Epithelial cell of proximal tubule (primary cell): ENCODE data around the gene ZNF385A. TPM values are rescaled to one million over a fixed set of nuclear protein-coding genes. Genes with fewer than 3 reads are reported as not detected.

ENCODE experiments used
- DNase-seq: peaks from one replicate; pipeline ENCODE4 v3.0.0-alpha.2; 2011; ENCODE audit warnings: low read depth
- H3K4me3 ChIP-seq: 2 replicates; pipeline ENCODE4 v1.5.1; 2011; ENCODE audit warnings: low read depth, mild to moderate bottlenecking, low read length
- CTCF ChIP-seq: conservative IDR thresholded peaks from 2 replicates; pipeline ENCODE4 v1.5.1; 2012; ENCODE audit warnings: low read depth, mild to moderate bottlenecking, low read length
- total RNA-seq: library from RNA; depleted of rRNA; stranded (reverse); fragments of >200 nt; gene quantifications from 2 replicates; pipeline ENCODE4 v1.2.3, GENCODE V29; 2015

Gene ZNF385A
- total RNA-seq, 1 donor from 2014 or later, result 3.9 TPM

- TF ChIP-seq CTCF, result no peak
- no peak for DNase-seq
- H3K4me3 ChIP-seq, result peak overlapping the region; percentile 67
These were observed 5.6 kb downstream of the ZNF385A start for GRCh38 chr12:54378796-54379397.

GRCh38 chr12:54377797-54378515, 6.6 kb downstream of the ZNF385A start:
- no peak for DNase-seq
- TF ChIP-seq CTCF, result no peak
- no peak overlapping the region for H3K4me3 ChIP-seq

- TF ChIP-seq CTCF, result no peak
- no peak for DNase-seq
- no peak overlapping the region for H3K4me3 ChIP-seq
These were observed 7.5 kb downstream of the ZNF385A start for GRCh38 chr12:54377007-54377406.

- DNase-seq, result no peak
- H3K4me3 ChIP-seq, result no peak overlapping the region
- TF ChIP-seq CTCF, result no peak
These were observed 7.9 kb downstream of the ZNF385A start for GRCh38 chr12:54376596-54376995.

GRCh38 chr12:54375259-54375579, 9.3 kb downstream of the ZNF385A start:
- no peak for TF ChIP-seq CTCF
- no peak overlapping the region for H3K4me3 ChIP-seq
- no peak for DNase-seq

GRCh38 chr12:54374562-54375258, 9.8 kb downstream of the ZNF385A start:
- no peak for DNase-seq
- no peak overlapping the region for H3K4me3 ChIP-seq
- no peak for TF ChIP-seq CTCF
